KBM-7 (cell line): ENCODE measurements around the gene FAM118A.
"Not testable (repeated sequence)": the region's sequence is repeated elsewhere in the genome, so short reads cannot be mapped to it uniquely, and the experiment has no call there.

ENCODE experiments used
- DNase-seq: peaks from one replicate; pipeline ENCODE4 v3.0.0-alpha.2; 2015
- in situ Hi-C: fragments of 300-500 bp; cut with MboI; formaldehyde crosslinking; loops from 2 replicates; pipeline ENCODE4 v1.14.3; 2020; ENCODE audit warnings: low sequenced_read_pairs, low pct_unique_long_range_greater_than_20kb, mixed read lengths

FAM118A gene

GRCh38 chr22:45309422-45310227 is at the start of gene FAM118A:
FAM118A (plus strand) TSS chr22:45309934; CDS start chr22:45322380, 12,446 bp downstream.
- in situ Hi-C loops: no loop called here
- peak; percentile 93 for DNase-seq

GRCh38 chr22:45260395-45260759 is 49.4 kb upstream of the FAM118A start:
- DNase-seq, in situ Hi-C loops: not testable (repeated sequence)

GRCh38 chr22:45261407-45262088 is 48.2 kb upstream of the FAM118A start:
- DNase-seq: no peak
- in situ Hi-C loops: no loop called here

- DNase-seq: no peak
- in situ Hi-C loops: no loop called here
These were observed 47.4 kb upstream of the FAM118A start for GRCh38 chr22:45262195-45262930.

- in situ Hi-C loops: no loop called here
- no peak for DNase-seq
These were observed 46.7 kb upstream of the FAM118A start for GRCh38 chr22:45262931-45263462.

- peak; percentile 79 for DNase-seq
- in situ Hi-C loops: no loop called here
These were observed 46.1 kb upstream of the FAM118A start for GRCh38 chr22:45263463-45264269.

- in situ Hi-C loops: no loop called here
These were observed 44.2 kb upstream of the FAM118A start for GRCh38 chr22:45265535-45265934.

GRCh38 chr22:45268167-45268957 is 41.4 kb upstream of the FAM118A start:
- no peak for DNase-seq
- in situ Hi-C loops: no loop called here

More at GRCh38 chr22:45265535-45265934, 44.2 kb upstream of the FAM118A start:
- DNase-seq: no peak

GRCh38 chr22:45268958-45269844 is 40.5 kb upstream of the FAM118A start:
- DNase-seq: peak; percentile 76
- in situ Hi-C loops: no loop called here

GRCh38 chr22:45270095-45271020 is 39.4 kb upstream of the FAM118A start:
- in situ Hi-C loops: no loop called here
- peak; percentile 32 for DNase-seq

GRCh38 chr22:45271667-45272201 is 38.0 kb upstream of the FAM118A start:
- in situ Hi-C loops: no loop called here
- no peak for DNase-seq

GRCh38 chr22:45272498-45272897 is 37.2 kb upstream of the FAM118A start:
- in situ Hi-C loops: no loop called here
- DNase-seq: no peak

GRCh38 chr22:45273452-45274075 is 36.2 kb upstream of the FAM118A start:
- no peak for DNase-seq
- in situ Hi-C loops: no loop called here

GRCh38 chr22:45276507-45277105 is 33.1 kb upstream of the FAM118A start:
- in situ Hi-C loops: no loop called here
- no peak for DNase-seq

GRCh38 chr22:45277720-45278119 is 32.0 kb upstream of the FAM118A start:
- in situ Hi-C loops, DNase-seq: not testable (repeated sequence)
